Measurements from ENCODE around the gene RAB3GAP2.
"Not testable (repeated sequence)": the region's sequence is repeated elsewhere in the genome, so short reads cannot be mapped to it uniquely, and the experiment has no call there.

RAB3GAP2 gene

GRCh38 chr1:220219865-220220698 lies 52.2 kb downstream of the RAB3GAP2 start:
- no peak for TF ChIP-seq CTCF (IDR thresholded peaks at IDR 0.05; ENCODE audit: poor library complexity, severe bottlenecking)
- H3K36me3 ChIP-seq (ENCODE audit: low read depth) = no peaks in the 10 kb centered on the region
- no peak overlapping the region for H3K27ac ChIP-seq (ENCODE audit: poor library complexity, severe bottlenecking)
- H3K4me1 ChIP-seq (ENCODE audit: insufficient read depth, poor library complexity, severe bottlenecking) = no peaks in the 10 kb centered on the region
- H3K9me3 ChIP-seq (ENCODE audit: severe bottlenecking) = no peaks in the 10 kb centered on the region
- DNase-seq (ENCODE audit: low spot score) (no peak), ATAC-seq (ENCODE audit: low read depth) (no peak)
- H3K4me3 ChIP-seq (ENCODE audit: severe bottlenecking) = no peak overlapping the region
- no peaks in the 10 kb centered on the region for H3K27me3 ChIP-seq (ENCODE audit: insufficient read depth, poor library complexity, severe bottlenecking)

DNA sequence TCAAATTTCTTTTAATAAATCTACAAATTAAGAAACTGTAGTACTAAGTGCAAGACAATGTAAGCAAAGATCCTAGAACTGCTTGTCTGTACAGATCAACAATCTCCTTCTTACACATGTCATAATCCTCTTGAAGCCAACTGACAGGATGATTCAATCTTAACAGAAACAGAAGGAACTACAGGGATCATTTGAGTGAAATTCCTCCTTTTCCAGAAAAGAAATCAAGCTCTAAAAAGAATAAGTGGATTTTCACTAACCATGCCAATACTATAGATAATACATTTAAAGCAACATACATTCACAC lies 53.2 kb downstream of the RAB3GAP2 start:
- no peak for ATAC-seq (ENCODE audit: low read depth)
- no peaks in the 10 kb centered on the region for H3K27me3 ChIP-seq (ENCODE audit: insufficient read depth, poor library complexity, severe bottlenecking)
- H3K4me3 ChIP-seq (ENCODE audit: severe bottlenecking) = no peak overlapping the region
- H3K36me3 ChIP-seq (ENCODE audit: low read depth) = no peaks in the 10 kb centered on the region
- no peak for TF ChIP-seq CTCF (IDR thresholded peaks at IDR 0.05; ENCODE audit: poor library complexity, severe bottlenecking)
- no peaks in the 10 kb centered on the region for H3K9me3 ChIP-seq (ENCODE audit: severe bottlenecking)
- DNase-seq (ENCODE audit: low spot score) = no peak
- no peak overlapping the region for H3K27ac ChIP-seq (ENCODE audit: poor library complexity, severe bottlenecking)
- no peaks in the 10 kb centered on the region for H3K4me1 ChIP-seq (ENCODE audit: insufficient read depth, poor library complexity, severe bottlenecking)

GRCh38 chr1:220218397-220219135 lies 53.7 kb downstream of the RAB3GAP2 start:
- not testable (repeated sequence) for H3K4me1 ChIP-seq (ENCODE audit: insufficient read depth, poor library complexity, severe bottlenecking); H3K27me3 ChIP-seq (ENCODE audit: insufficient read depth, poor library complexity, severe bottlenecking); H3K27ac ChIP-seq (ENCODE audit: poor library complexity, severe bottlenecking); DNase-seq (ENCODE audit: low spot score); H3K4me3 ChIP-seq (ENCODE audit: severe bottlenecking); H3K9me3 ChIP-seq (ENCODE audit: severe bottlenecking); ATAC-seq (ENCODE audit: low read depth); H3K36me3 ChIP-seq (ENCODE audit: low read depth)
- TF ChIP-seq CTCF (IDR thresholded peaks at IDR 0.05; ENCODE audit: poor library complexity, severe bottlenecking) = peak; percentile 44

GRCh38 chr1:220217383-220217988 lies 54.8 kb downstream of the RAB3GAP2 start:
- H3K27ac ChIP-seq (ENCODE audit: poor library complexity, severe bottlenecking) = no peak overlapping the region

More at GRCh38 chr1:220217383-220217988, 54.8 kb downstream of the RAB3GAP2 start:
- Histone ChIP-seq H3K4me1 (ENCODE audit: insufficient read depth, poor library complexity, severe bottlenecking) (no peaks in the 10 kb centered on the region), H3K36me3 (ENCODE audit: low read depth) (no peaks in the 10 kb centered on the region), H3K27me3 (ENCODE audit: insufficient read depth, poor library complexity, severe bottlenecking) (no peaks in the 10 kb centered on the region), H3K4me3 (ENCODE audit: severe bottlenecking) (no peak overlapping the region), H3K9me3 (ENCODE audit: severe bottlenecking) (no peaks in the 10 kb centered on the region)
- ATAC-seq (ENCODE audit: low read depth) = no peak
- TF ChIP-seq CTCF (IDR thresholded peaks at IDR 0.05; ENCODE audit: poor library complexity, severe bottlenecking) = peak; percentile 27
- DNase-seq (ENCODE audit: low spot score) = no peak

Data from RWPE2 (cell line).